Measurements from ENCODE around the gene NEU4.
"Not testable (repeated sequence)": the region's sequence is repeated elsewhere in the genome, so short reads cannot be mapped to it uniquely, and the experiment has no call there.

Gene NEU4

DNA sequence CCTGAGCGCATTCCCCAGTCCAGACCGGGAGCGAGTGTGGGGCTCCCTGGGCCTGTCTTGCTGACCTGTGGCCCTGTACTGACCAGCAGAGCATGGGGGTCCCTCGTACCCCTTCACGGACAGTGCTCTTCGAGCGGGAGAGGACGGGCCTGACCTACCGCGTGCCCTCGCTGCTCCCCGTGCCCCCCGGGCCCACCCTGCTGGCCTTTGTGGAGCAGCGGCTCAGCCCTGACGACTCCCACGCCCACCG is 5.3 kb downstream of the NEU4 start:
- DNase-seq (ENCODE audit: low read depth in 2 of 2): no peak

DNA sequence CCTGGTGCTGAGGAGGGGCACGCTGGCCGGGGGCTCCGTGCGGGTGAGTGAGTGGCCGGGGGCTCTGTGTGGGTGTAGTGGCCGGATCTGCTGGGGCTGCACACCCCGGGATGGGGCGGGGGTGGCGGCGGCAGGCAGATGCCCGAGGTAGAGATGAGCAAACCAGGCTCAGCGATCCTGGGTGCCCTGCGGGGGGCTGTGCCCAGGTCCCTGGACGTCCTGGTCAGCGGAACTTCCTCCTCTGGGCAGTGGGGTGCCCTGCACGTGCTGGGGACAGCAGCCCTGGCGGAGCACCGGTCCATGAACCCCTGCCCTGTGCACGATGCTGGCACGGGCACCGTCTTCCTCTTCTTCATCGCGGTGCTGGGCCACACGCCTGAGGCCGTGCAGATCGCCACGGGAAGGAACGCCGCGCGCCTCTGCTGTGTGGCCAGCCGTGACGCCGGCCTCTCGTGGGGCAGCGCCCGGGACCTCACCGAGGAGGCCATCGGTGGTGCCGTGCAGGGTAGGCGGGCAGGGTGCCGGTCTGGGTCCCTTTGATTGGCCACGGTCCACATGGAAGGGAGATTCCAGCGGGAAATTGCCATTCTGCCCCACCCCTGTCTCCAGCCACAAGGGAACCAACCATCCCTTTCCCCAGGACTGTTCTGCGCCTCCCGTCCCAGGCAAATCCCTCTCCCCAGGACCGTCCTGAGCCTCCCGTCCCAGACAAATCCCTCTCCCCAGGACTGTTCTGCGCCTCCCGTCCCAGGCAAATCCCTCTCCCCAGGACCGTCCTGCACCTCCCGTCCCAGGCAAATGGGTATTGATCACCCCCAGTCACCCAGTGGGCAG is 5.9 kb downstream of the NEU4 start:
- no peak for DNase-seq (ENCODE audit: low read depth in 2 of 2)

DNA sequence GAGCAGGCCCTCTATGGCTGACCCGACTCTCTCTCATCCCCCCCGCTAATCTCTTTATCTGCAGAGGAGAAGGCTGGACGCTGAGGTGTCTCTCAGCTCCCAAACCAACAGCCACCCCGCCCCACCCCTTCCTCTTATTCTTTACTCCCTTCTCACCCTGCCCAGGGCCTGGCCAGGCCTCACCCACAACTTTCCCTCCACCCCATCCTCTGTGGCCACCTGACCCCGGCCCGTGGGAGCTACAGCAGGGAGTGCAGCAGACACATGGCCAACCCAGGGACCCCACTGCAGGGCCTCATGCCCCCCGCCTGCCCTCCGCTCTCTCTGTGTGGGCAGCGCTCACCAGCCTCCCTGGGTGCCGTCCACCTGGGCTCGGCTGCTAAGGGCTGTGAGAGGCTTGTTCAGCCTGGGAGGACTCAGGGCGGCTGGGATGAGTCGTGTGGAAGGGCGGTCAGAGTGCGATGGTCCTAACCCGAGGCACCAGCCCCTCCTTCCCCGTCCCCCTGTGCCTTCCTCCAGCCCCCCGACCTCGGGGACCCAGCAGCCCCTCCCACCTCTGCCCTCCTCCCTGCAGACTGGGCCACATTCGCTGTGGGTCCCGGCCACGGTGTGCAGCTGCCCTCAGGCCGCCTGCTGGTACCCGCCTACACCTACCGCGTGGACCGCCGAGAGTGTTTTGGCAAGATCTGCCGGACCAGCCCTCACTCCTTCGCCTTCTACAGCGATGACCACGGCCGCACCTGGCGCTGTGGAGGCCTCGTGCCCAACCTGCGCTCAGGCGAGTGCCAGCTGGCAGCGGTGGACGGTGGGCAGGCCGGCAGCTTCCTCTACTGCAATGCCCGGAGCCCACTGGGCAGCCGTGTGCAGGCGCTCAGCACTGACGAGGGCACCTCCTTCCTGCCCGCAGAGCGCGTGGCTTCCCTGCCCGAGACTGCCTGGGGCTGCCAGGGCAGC is 6.8 kb downstream of the NEU4 start:
- DNase-seq (ENCODE audit: low read depth in 2 of 2): no peak

DNA sequence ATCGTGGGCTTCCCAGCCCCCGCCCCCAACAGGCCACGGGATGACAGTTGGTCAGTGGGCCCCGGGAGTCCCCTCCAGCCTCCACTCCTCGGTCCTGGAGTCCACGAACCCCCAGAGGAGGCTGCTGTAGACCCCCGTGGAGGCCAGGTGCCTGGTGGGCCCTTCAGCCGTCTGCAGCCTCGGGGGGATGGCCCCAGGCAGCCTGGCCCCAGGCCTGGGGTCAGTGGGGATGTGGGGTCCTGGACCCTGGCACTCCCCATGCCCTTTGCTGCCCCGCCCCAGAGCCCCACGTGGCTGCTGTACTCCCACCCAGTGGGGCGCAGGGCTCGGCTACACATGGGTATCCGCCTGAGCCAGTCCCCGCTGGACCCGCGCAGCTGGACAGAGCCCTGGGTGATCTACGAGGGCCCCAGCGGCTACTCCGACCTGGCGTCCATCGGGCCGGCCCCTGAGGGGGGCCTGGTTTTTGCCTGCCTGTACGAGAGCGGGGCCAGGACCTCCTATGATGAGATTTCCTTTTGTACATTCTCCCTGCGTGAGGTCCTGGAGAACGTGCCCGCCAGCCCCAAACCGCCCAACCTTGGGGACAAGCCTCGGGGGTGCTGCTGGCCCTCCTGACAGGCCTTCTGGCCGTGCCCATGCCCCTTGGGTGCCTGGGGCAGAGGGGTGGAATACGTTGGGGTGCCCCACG is 7.6 kb downstream of the NEU4 start:
- no peak for DNase-seq (ENCODE audit: low read depth in 2 of 2)

DNA sequence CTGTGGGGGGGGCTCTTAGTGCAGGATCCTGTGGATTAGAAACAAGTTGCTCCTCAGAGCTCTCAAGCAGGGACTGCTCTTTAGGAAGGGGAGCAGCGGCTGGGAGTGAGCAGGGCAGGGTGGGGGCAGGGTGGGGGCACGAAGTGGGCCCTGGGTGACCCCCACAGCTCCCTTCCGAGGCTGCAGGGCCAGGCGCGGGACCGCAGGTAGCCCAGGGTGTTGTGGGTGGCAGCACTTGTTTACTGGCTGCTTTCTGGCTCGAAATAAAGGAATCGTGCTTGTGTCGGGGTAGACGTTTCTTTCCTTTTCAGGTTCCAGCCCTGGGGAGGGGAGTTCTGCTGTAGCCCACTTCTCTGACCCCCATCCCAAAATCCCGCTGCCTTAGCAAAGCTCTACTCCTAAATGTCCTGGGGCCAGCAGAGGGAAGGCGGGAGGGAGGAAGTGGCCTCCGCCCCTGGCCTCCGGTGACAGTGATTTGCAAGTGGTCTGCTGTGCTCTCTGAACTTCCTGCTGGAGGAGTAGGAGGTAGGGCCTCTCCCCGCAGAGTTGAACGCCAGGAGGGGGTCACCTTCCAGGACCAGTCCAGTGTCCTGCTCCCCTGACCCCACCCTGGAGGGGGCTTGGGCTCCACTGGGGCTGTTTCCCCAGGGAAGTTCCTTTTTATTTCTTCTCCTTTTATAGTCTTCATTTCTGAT is 8.3 kb downstream of the NEU4 start:
- DNase-seq (ENCODE audit: low read depth in 2 of 2): no peak

DNA sequence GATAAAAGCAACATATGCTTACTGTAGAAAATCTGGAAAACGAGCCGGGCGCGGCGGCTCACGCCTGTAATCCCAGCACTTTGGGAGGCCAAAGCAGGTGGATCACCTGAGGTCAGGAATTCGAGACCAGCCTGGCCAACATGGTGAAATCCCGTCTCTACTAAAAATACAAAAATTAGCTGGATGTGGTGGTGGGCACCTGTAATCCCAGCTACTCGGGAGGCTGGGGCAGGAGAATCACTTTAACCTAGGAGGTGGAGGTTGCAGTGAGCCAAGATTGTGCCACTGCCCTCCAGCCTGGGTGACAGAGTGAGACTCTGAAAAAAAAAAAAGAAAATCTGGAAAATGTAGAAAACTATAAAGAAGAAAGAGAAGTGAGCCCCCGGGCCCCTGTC is 8.8 kb downstream of the NEU4 start:
- DNase-seq (ENCODE audit: low read depth in 2 of 2): not testable (repeated sequence)

DNA sequence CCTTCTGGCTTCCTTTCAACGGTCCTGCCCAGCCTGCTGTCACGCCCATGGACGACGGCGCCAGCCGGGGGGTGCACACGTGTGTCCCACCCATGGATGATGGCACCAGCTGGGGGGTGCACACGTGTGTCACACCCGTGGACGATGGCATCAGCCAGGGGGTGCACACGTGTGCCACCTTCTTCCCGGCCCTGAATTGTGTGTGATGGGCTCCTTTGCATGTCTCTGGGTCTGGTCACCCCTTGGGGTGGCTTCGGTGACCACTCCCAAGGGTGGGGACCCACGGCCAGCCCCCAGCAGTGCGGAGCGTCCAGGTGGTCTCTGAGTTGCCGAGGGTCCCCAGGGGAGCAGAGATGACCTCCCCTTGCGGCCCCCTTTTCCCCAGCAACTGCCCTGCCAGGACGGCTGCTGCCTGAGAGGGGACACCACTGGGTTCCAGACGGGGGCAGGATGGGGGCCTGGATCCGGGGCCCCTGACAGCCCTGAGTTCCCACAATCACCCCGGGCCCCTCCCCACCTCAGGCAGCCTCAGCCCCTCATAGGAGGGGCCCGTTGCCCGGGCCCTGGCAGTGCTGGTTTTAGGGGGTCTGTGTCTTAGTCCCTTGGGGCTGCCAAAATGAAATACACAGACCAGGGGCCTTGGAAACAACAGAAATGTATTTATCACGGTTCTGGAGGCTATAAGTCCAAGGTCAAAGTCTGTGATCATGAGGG is 9.4 kb downstream of the NEU4 start:
- DNase-seq (ENCODE audit: low read depth in 2 of 2): no peak

DNA sequence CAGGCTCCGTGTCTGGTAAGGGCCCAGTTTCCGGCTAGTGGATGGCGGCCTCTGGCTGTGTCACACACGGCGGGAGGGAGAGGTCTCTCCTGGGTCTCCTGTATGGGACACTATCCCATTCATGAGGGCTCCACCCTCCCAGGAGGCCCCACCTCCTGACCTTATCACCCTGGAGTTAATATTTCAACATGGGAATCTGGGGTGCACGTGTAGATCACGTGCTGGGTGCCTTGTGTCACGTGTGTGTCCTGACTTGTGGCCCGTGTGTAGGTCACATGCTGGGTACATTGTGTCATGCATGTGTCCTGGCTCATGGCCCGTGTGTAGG is 9.9 kb downstream of the NEU4 start:
- DNase-seq (ENCODE audit: low read depth in 2 of 2): no peak

DNA sequence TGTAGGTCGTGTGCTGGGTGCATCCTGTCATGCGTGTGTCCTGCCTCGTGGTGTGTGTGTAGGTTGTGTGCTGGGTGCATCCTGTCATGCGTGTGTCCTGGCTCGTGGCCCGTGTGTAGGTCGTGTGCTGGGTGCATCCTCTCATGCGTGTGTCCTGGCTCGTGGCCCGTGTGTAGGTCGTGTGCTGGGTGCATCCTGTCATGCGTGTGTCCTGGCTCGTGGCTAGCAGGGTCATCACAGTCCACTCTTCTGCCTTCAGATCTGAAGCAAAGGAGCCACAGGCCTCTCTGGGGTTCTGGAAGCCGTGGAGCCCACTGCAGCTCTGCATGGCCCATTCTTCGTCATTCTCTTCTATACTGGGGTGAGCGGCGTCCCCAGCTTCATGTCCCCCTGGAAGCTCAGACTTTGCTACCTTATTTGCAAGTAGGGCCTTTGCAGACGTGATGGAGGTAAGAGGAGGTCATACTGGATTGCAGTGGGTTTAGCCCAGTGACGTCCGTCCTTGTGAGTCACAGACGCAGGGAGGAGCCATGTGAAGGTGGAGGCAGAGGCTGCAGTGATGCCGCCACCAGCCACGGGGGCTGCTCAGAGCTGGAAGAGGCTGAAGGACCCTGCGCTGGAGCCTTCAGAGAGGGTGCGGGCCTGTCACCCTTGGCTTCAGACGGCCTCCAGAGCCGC is 11.1 kb downstream of the NEU4 start:
- not testable (repeated sequence) for DNase-seq (ENCODE audit: low read depth in 2 of 2)

DNA sequence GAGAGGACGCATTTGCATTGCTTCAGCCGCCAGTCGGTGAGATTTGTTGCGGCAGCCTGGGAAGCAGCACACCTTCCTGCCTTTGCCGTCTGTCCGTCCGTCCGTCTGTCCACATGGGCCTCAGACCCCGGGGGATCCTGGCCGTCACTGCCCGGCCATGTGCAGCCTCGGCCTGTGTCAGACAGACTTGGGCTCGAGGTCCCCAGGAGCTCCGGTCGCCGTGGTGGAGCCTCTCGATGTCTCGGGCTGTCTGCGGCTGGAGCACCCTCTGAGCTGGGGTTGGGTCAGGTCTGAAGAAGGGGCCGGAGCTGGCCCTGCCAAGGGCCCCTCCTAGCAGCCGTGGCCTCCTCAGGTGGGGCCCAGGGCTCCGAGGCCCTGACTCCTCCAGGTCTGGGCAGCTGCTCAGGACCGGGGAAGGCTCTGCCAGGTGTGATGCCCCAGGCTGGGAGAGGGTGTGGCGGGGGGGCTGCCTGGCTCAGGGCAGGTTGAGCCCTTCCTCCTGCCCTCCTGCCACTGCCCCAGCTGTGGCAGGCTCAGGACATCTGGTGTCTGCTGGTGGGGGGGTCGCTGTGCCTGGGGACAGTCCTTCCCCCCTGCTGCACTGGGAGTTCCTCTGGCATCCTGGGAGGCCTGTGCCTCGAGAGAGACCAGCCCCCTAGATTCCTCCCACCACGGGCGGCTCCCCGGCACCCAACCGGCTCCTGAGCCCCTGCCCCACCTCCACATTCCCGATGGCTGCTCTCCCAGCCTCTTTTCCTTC is 11.8 kb downstream of the NEU4 start:
- no peak for DNase-seq (ENCODE audit: low read depth in 2 of 2)

DNA sequence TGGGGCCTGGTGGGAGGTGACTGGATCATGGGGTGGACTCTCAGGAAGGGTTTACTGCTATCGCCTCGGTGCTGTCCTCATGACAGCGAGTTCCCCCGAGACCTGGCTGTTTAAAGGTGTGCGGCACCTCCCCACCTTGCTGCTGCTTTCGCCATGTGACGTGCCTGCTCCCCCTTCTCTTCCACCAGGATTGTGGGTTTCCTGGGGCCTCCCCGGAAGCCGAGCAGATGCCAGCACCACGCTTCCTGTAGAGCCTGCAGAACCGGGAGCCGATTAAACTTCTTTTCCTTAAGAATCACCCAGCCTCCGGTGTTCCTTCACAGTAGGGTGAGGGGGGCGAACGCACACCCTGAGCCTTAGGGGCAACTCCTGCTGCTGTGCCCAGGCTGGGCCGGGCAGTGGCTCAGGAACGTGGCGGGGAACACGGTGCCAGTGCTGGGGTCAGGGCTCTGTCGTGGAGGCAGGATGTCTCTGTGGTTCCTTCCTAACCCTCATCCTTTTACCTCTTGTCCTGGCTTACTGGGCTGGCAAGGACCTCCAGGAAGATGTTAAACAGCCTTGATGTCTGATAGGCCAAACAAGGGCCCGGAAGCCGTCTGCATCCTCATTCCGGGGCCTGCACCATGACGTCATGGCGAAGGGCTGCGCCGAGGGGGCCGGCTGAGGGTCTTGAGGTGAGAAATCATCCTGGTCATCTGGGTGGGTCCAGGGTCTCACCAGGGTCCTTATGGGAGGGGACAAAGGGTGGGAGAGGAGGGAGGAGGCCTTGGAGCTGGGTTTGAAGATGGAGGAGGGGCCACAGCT is 12.7 kb downstream of the NEU4 start:
- DNase-seq (ENCODE audit: low read depth in 2 of 2): no peak

DNA sequence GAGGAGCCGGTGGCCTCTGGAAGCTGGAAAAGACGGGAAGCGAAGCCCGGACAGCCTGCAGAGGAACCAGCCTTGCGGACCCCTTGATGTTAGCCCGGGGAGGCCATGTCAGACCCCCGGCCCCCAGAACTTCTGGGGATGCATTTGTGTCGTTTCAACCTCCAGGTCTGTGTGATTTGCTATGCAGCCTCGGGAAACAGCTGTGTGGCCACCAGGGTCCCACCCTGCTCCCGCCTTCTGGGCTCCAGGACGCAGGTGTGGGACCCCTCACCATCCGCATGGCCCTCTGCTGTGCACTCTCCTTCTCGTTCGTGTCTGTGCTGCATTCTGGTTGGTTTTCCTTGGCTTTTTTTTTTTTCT is 13.3 kb downstream of the NEU4 start:
- no peak for DNase-seq (ENCODE audit: low read depth in 2 of 2)

DNA sequence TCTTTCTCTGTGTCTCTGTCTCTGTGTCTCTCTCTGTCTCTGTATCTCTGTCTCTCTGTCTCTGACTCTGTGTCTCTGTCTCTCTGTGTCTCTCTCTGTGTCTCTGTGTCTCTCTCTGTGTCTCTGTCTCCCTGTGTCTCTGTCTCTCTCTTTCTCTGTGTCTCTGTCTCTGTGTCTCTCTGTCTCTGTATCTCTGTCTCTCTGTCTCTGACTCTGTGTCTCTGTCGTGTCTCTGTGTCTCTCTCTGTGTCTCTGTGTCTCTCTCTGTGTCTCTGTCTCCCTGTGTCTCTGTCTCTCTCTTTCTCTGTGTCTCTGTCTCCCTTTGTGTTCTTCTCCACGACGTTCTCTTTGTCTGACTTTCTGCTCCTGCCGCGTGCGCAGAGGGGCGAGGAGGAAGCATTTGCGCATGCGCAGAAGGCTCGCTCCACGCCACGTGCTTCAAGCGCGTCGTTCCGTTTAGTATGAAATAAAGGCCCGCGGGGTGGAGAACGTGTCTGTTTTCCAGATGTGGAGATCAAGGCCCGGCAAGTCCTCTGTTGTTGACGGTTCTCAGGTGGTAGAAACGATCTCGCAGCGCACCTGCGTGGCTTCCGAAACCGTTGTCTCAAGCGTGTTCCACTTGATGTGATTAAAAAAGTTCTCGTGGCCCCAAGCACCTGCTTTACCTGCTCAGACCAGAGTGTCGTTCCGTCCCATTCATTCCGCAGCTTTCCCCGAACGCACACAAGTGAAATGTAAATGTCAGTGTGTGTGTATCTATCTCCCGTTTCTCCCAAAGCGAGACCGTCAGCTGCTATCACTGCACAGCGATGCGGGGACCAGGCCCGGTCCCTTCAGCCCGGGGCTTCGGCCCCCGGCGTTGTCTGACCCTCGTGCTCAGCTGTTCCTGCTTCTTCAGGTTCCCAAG is 14.8 kb downstream of the NEU4 start:
- DNase-seq (ENCODE audit: low read depth in 2 of 2): not testable (repeated sequence)

DNA sequence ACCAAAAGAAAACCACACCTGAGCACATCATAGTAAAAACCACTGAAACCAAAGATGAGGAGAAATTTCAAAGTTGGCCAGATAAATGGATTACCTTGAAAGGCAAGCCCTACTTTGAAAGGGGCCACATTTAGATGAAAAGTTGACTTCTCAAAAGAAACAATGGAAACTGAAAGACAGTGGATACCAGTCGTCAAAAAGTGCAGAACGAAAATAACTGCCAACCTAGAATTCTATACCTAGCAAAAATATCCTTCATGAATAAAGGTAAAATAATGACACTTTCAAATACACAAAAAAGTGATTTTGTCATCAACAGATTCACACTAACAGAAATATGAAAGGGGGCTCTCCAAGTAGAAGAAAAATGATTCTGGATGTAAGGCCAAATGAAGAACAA is 18.4 kb downstream of the NEU4 start:
- no peak for DNase-seq (ENCODE audit: low read depth in 2 of 2)

DNA sequence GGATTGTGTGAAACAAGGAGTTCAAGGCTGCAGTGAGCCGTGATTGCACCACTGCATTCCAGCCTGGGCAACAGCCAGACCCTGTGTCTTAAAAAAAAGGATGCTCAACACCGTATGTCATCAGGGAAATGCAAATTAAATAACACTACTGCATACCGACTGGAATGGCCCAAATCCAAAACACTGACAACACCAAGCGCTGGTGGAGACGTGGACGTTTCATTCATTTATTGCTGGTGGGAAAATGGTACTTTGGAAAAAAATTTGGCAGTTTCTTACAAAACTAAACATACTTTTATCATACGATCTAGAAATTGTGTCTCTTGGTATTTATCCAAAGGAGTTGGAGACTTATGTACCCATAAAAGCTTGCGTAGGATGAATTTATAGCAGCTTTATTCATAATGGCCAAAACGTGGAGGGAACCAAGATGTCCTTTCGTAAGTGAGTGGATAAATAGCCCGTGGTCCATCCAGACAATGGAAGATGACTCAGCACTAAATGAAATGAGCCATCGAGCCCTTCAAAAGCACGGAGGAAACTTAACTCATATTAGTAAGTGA is 24.2 kb downstream of the NEU4 start:
- DNase-seq (ENCODE audit: low read depth in 2 of 2): no peak

DNA sequence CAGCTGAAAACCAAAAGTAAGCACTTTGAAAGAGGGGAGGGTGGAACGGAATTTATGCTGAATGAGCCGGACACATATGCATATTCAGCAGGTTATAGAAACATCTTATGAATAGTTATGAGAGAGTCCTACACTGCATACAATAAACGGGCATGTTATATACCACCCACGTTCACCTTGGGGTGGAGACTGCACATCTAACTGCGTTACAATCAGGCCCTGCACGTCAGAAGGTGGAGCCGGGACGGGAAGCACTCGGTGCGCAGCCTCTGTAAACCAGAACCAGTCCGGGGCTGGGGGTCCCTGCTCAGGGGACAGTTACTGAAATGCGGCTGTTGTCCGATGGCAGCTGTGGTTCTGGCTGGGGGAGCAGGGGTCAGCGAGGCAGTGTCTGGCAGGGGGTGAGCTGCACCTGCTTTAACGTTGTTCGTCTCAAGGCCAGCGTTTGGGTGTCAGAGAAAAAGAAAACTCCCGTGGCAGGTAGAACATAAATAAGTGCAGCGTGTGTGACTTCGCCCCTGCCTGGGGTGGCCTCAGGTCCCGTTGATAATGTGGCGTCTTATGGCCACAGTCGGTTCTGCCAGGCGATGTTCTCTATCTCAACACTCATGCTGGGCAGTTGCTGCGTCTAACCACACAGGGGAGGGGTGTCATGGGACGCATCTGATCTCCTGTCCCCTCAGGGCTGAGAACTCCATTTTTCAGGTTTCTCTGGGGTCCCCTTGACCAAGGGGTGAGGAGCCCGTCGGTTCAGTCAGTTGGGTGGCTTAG is 24.9 kb downstream of the NEU4 start:
- not testable (repeated sequence) for DNase-seq (ENCODE audit: low read depth in 2 of 2)

DNA sequence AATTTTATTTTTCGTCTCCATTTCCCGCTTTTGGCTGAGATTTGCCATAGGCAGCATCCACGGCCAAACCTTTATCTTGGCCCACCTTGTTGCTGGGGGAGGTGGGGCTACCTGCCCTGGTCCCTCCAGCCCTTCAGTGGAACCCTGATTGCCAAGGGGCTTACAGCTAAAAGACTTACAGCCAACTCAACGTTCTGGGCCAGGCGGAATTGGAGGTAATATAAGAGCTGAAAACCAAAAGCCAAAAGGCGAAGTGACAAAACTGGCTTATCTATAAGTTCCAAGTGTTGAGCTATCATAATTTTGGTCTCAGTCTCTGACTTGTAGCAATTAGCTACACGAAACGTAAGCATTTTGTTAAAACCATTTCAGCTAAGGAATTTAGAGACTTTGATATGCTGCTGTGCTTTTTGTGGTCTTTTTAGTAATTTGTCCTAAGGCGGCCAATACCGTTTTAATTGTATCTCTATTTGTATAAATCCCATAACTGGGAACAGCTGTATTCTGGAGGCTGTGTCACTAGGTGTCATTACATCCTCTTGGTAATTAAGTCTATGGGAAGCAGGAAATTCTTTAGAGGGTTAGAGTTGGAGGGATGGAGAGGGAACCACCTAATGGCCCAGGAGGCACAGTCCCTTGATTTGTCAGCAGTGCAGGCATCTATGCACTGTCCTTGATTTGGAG is 25.7 kb downstream of the NEU4 start:
- no peak for DNase-seq (ENCODE audit: low read depth in 2 of 2)

All from stimulated activated CD4-positive, alpha-beta T cell treated with anti-CD3 and anti-CD28 coated beads, Interleukin-1b, Interleukin-23, amount 100 ng/mL, for 1 hour (primary cell).